PFSK-1 (cell line): ENCODE measurements around the gene DGKH.

Experiments
- FOXP2 ChIP-seq: optimal IDR thresholded peaks from 2 replicates; pipeline ENCODE3; 2011; ENCODE audit warnings: borderline replicate concordance, control low read depth, inconsistent platforms; ENCODE audit not compliant: insufficient read depth; ENCODE audit errors: extremely low read length, extremely low read depth
- POLR2AphosphoS5 ChIP-seq: IDR thresholded peaks from 2 replicates; pipeline ENCODE4 v1.6.1; 2012; ENCODE audit warnings: low read depth, mild to moderate bottlenecking, control low read depth, low read length, moderate library complexity
- SIN3A ChIP-seq: IDR thresholded peaks from 2 replicates; pipeline ENCODE4 v1.6.1; 2012; ENCODE audit warnings: mild to moderate bottlenecking, low read length, moderate library complexity, borderline replicate concordance; ENCODE audit not compliant: insufficient read depth
- TAF1 ChIP-seq: IDR thresholded peaks from 2 replicates; pipeline ENCODE4 v1.6.1; 2012; ENCODE audit warnings: low read length, control low read depth, borderline replicate concordance; ENCODE audit not compliant: insufficient read depth
- TF ChIP-seq, protein P1 (sequence below), 2 experiments: IDR thresholded peaks; 2 replicates each; pipeline versions ENCODE4 v1.6.1 to v1.8.0; 2011 to 2012; ENCODE audit warnings: low read depth in 2 of 2, low read length in 2 of 2, control low read depth in 1 of 2, inconsistent platforms in 1 of 2, mild to moderate bottlenecking in 1 of 2, moderate library complexity in 1 of 2; ENCODE audit not compliant: insufficient read depth in 1 of 2

Gene DGKH

DNA sequence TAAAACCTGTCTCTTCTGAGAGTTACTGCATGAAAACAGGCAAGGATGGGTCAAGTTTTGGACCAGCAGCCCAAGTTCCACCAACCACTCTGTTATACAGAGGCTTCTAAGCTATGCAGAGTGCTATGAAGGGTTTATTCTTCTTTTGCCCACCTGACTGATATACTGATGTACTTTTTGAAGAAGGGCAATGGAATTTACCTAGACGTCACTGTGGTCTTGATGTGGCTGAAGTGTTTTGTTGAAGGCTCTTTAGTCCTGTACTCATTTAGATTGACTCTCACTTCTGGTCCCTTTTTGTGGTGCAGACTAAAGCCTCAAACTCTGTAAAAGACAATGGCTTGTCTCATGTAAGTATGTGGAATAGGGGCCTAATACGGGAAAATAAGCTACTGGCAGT is 92.0 kb downstream of the DGKH start:
- TF ChIP-seq FOXP2 (no peak), POLR2AphosphoS5 (no peak), SIN3A (no peak), TAF1 (no peak)
- TF ChIP-seq, protein P1, sequence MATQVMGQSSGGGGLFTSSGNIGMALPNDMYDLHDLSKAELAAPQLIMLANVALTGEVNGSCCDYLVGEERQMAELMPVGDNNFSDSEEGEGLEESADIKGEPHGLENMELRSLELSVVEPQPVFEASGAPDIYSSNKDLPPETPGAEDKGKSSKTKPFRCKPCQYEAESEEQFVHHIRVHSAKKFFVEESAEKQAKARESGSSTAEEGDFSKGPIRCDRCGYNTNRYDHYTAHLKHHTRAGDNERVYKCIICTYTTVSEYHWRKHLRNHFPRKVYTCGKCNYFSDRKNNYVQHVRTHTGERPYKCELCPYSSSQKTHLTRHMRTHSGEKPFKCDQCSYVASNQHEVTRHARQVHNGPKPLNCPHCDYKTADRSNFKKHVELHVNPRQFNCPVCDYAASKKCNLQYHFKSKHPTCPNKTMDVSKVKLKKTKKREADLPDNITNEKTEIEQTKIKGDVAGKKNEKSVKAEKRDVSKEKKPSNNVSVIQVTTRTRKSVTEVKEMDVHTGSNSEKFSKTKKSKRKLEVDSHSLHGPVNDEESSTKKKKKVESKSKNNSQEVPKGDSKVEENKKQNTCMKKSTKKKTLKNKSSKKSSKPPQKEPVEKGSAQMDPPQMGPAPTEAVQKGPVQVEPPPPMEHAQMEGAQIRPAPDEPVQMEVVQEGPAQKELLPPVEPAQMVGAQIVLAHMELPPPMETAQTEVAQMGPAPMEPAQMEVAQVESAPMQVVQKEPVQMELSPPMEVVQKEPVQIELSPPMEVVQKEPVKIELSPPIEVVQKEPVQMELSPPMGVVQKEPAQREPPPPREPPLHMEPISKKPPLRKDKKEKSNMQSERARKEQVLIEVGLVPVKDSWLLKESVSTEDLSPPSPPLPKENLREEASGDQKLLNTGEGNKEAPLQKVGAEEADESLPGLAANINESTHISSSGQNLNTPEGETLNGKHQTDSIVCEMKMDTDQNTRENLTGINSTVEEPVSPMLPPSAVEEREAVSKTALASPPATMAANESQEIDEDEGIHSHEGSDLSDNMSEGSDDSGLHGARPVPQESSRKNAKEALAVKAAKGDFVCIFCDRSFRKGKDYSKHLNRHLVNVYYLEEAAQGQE (IDR thresholded peaks at IDR 0.05; ENCODE audit: insufficient read depth in 1 of 2, low read depth in 2 of 2, low read length in 2 of 2) = no peak

DNA sequence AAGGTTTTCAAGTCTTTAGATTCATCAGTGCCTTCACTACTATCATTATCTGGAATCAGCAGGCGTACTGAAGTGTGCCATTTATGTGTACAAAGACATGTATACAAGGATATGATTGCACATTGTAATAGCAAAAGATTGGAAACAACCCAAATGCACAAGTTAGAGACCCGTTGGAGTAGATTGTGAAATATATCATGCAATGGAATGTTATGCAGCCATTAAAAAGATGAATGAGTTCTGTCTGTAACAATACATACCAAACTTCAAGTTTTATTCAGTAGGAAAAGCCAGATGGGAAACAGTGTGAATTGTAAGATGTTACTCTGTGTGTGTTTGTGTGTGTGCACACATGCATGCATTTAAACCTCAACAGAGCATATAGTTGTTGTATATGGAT is 97.9 kb downstream of the DGKH start:
- TF ChIP-seq SIN3A (no peak), FOXP2 (no peak), POLR2AphosphoS5 (no peak)
- TF ChIP-seq, protein P1 (IDR thresholded peaks at IDR 0.05; ENCODE audit: insufficient read depth in 1 of 2, low read depth in 2 of 2, low read length in 2 of 2) = no peak

DNA sequence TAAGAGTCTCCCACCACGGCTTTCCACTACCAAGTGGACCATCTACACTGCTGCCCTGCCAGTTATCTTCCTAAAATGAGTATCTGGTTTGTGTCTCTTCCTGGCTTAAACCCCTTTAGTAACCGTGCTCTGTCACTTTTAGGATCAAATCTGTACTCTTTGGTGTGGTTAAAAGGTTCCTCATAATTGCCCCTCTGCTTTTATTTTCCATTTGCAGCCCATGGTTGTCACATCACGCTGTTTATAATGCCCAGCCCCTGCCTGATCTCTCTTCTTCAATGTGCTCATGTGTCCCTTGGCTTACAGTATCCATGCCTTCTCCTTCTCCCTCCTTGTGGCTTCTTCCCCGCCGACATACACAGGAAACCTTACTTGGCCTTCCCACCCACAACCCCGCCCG is 100.1 kb downstream of the DGKH start:
- TF ChIP-seq, protein P1 (IDR thresholded peaks at IDR 0.05; ENCODE audit: insufficient read depth in 1 of 2, low read depth in 2 of 2, low read length in 2 of 2) = no peak
- TF ChIP-seq POLR2AphosphoS5 = no peak
- TF ChIP-seq TAF1 = no peak
- TF ChIP-seq SIN3A = no peak
- TF ChIP-seq FOXP2 = no peak

GRCh38 chr13:42149136-42149535 is 100.7 kb downstream of the DGKH start:
- TF ChIP-seq POLR2AphosphoS5 (no peak), TAF1 (no peak), FOXP2 (no peak), SIN3A (no peak)
- TF ChIP-seq, protein P1 (IDR thresholded peaks at IDR 0.05; ENCODE audit: insufficient read depth in 1 of 2, low read depth in 2 of 2, low read length in 2 of 2) = no peak

DNA sequence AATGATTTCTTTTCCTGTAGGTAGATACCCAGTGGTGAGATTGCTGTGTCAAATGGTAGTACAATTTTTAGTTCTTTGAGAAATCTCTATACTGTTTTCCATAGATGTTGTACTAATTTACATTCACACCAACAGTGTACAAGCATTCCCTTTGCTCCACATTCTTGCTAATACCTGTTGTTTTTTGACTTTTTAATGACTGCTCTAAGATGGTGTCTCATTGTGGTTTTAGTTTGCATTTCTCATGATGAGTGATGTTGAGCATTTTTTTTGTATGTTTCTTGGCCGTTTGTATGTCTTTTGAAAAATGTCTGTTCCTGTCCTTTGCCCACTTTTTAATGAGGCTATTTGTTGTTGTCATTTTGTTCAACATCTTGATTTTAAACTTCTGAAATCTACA is 103.3 kb downstream of the DGKH start:
- no peak for TF ChIP-seq TAF1
- no peak for TF ChIP-seq SIN3A
- no peak for TF ChIP-seq POLR2AphosphoS5
- no peak for TF ChIP-seq FOXP2
- TF ChIP-seq, protein P1 (IDR thresholded peaks at IDR 0.05; ENCODE audit: insufficient read depth in 1 of 2, low read depth in 2 of 2, low read length in 2 of 2) = no peak
